ENCODE measurements around the gene CXorf51A. TPM values are rescaled to one million over a fixed set of nuclear protein-coding genes. Genes with fewer than 3 reads are reported as not detected.

The CXorf51A gene
- total RNA-seq, 3 donors from 2014 or later (not counting 1 experiment from before 2014, with no cell fraction given), result not detected

Other genes starting within 250 kb of the CXorf51A start
- not detected for gene CXorf51B, start 5.0 kb downstream of the CXorf51A start, total RNA-seq